NCI-H69 (cell line): ENCODE measurements around the gene KBTBD4.
"Not testable (repeated sequence)": the region's sequence is repeated elsewhere in the genome, so short reads cannot be mapped to it uniquely, and the experiment has no call there.

Experiments used
- DNase-seq: peaks from one replicate; lab custom pipeline; 2025; lab: John Stamatoyannopoulos, UW

Gene KBTBD4

GRCh38 chr11:47589977-47590861 is 11.4 kb upstream of the KBTBD4 start:
- DNase-seq: no peak

GRCh38 chr11:47589584-47589976 is 10.8 kb upstream of the KBTBD4 start:
- no peak for DNase-seq

DNA sequence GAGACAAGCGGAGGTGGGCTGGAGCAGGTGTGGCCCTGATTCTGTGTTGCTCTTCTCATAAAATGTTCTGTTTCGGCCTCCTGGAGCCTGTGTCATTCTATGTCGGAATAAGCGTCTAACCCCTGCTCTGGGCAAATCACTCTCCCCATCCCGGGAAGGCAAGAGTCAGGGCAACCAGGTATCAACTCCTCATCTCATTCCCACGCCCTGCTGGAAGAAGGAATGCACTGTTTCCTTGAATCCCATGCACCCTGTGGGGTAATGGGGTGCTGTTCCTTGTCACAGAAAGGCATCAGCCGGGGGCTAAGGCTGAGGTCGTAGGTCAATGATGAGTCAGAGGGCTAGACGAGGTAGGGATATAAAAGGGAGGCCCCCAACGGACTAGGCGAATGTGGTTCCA is 10.3 kb upstream of the KBTBD4 start:
- DNase-seq: no peak

- DNase-seq: no peak
These were observed 9.1 kb upstream of the KBTBD4 start for GRCh38 chr11:47587723-47588326.

- no peak for DNase-seq
These were observed 8.4 kb upstream of the KBTBD4 start for GRCh38 chr11:47587039-47587716.

DNA sequence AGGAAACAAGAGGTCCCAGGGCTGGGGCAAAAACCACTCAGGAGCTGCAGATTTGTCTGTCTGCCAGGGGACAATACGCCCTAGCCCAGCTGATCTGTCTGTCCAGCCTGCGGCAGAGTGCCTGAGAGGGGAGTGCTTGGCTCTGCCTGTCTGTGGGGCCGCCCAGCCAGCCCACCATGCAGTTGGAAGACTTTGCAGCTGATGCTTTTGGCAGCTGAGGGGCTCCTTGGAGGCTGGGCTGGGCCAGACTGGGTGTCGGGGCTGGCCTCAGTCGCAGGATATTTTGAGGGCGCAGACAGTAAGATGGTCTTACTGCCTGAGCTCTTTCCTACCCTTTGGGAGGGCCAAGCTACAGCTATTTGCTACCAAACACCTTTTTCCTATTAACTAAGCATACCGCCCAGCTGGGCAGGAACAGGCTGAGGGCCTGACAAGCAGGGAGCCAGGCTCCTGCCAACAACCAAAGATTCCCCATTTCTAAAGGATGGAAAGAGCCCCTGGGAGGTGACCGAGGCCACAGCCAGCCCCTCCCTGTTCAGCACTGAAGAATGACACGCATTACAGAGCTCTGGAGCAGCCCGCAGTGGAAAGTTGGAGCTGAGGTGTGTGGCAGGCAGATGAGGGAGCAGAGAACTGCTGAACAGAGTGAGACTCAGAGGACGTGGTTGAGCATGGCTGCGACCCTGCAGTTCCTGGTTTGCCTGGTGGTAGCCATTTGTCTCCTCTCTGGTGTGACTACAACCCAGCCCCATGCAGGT is 7.5 kb upstream of the KBTBD4 start, which contains the start of gene FAM180B:
Gene FAM180B, plus strand, starts transcription at position 581 of the 758 bp plus-strand sequence. Its CDS starts 91 bp downstream, at position 672.
- DNase-seq: no peak

DNA sequence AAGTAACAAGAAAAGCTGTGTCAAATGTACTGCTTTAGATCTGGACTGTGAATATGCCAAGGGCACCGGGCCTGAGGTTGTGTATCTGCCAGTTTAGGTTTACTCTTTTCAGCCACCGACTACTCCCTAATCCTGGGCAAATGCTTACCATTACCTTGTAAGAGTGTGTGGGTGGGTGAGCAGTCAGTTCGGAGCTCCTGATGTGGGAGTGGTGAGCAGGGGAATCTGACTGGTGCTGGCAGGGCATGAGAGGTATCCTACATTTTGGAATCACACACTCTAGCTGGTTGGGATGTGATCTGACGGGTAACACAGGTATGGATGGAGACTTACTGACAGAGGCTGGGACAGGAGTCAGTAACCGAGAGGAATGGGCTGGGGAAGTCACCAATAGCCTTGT is 5.1 kb upstream of the KBTBD4 start:
- no peak for DNase-seq

- no peak for DNase-seq
These were observed 1.2 kb downstream of the KBTBD4 start for GRCh38 chr11:47577460-47578041.

DNA sequence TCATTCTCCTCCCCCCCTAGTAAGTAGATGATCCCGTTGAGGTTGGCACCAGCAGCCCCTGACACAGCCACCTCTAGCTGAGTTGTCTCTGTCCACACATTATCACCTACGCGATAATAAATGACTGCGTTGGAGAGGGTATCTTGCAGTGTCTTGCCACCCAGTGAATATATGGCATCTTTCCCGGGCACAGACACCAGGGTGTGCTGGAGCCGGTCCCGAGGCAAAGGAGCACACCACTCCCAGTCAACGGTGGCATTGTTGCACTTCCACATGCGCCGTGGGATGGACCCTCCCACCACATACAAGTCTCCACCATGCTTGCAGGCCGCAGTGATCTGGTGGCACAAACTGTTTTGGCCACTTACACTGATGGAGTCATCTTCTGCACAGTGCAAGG is 5.4 kb downstream of the KBTBD4 start:
- DNase-seq: no peak

- DNase-seq: peak; percentile 66
These were observed 6.0 kb downstream of the KBTBD4 start for GRCh38 chr11:47572715-47573255.

DNA sequence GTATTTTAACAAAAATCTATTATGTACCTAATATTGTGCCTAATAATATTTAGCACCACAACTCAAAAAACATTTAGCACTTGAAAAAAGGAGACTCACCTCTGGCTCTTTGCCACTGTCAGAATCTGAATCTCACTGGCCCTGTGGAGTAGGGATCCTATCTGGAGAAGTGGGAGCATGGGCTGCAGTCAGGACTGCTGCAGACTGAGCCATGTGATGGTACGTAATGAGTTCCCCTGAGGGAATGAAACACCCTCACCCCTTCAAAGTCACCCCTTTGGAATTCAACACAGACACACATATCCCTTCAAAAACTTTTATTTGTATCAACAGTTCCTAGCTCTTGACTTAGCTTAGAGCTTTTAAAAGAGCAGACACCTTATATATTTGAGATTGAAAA is 6.9 kb downstream of the KBTBD4 start:
- no peak for DNase-seq

DNA sequence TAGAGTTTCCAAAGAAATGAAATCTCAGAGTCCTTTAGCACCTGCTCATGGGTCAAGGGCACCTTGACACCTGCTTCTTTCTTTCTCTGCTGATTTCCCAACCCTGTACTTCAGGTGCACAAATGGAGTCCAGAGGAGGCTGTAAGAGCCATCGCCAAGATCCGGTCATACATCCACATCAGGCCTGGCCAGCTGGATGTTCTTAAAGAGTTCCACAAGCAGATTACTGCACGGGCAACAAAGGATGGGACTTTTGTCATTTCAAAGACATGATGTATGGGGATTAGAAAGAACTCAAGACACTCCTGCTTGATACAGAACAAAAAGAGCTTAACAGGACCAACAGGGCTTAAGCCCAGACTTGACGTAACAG is 7.4 kb downstream of the KBTBD4 start:
- no peak for DNase-seq

DNA sequence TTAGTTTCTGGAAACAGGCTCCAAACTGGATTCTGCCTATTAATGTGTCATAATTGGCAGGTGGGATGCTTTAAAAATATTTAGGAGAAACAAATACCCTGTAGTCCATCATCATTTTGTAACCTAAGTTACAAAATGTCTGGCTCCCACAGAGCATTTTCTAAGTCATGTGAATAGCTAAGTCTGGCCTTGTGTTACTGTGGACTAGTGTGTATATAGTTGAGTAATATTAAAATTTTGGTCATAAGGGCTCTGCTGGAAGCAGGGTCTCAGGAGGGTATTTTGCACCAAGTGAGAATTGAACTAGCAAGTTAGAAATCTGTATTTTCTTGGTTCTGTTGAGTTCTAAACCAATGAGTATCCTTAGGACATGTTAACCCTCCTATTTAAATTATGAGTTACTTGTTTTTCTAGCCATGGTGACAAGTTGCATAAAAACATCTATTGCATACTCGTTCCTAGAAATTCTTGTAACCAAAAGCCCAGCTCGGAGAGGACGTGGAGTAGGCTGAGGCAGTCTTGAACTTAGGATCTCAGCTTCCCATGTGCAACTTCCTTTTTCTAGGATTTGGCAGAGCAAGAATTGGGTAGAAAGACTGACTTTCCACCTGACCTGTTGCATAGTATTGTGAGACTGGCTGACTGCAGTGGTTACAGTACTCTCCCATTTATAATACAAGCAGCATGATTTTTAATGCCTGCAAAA is 8.0 kb downstream of the KBTBD4 start:
- no peak for DNase-seq

DNA sequence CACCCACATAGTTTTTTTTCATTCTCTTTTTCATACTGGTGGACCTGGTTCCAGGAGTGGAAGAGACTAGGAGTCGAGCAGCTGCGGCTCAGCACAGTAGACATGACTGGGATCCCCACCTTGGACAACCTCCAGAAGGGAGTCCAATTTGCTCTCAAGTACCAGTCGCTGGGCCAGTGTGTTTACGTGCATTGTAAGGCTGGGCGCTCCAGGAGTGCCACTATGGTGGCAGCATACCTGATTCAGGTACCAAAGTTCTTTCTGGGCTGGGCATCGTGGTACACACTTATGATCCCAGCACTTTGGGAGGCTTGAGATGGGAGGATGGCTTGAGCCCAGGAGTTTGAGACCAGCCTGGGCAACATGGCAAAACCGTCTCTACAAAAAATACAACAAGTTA is 9.1 kb downstream of the KBTBD4 start:
- DNase-seq: no peak

- DNase-seq: no peak
These were observed 12.5 kb downstream of the KBTBD4 start for GRCh38 chr11:47566149-47566698.

- DNase-seq: peak; percentile 84
These were observed 13.2 kb downstream of the KBTBD4 start, which contains the start of gene PTPMT1 for GRCh38 chr11:47565340-47566148. TSS of gene PTPMT1 (plus strand) at chr11:47565599. CDS start at chr11:47565623, 24 bp downstream.

DNA sequence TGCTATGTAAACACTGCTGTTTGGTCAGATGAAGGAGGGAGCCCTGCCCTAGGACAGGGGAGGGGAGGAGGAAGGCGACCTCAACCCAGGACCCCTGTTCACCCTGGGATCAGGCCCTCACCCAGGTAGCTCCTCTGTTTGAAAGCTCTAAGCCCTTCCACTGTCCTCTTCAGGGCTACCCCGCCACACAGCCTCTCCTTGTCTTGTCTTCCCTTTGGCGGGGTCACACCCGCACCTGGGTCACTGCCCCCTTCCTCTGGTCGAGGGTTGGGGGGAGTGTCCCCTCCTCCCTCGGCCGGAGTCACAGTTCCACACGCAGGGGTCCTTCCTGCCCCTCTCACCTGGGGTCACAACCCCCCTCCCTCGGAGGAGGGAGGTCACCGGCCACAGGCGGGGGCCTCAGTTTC is 13.8 kb downstream of the KBTBD4 start:
- DNase-seq: peak; percentile 47

GRCh38 chr11:47564366-47564765 is 14.4 kb downstream of the KBTBD4 start:
- DNase-seq: not testable (repeated sequence)

DNA sequence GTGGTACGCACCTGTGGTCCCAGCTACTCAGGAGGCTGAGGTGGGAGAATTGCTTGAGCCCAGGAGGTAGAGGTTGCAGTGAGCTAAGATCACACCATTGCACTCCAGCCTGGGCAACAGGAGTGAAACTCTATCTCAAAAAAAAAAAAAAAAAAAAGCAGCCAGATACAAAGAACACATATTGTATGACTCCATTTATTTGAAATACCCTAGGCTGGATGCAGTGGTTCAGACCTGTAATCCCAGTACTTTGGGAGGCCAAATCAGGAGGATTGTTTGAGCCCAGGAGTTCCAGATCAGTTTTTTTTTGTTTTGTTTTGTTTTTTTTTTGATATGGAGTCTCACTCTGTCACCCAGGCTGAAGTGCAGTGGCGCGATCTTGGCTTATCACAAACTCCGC is 16.4 kb downstream of the KBTBD4 start:
- DNase-seq: not testable (repeated sequence)

- DNase-seq: no peak
These were observed 18.3 kb downstream of the KBTBD4 start for GRCh38 chr11:47560426-47560825.
